GM18858 (cell line): Measurements from ENCODE around the gene TPK1.
"Not testable (repeated sequence)": the region's sequence is repeated elsewhere in the genome, so short reads cannot be mapped to it uniquely, and the experiment has no call there.

ENCODE experiments used
- ATAC-seq: cut with Tn5 transposase; IDR thresholded peaks from one replicate; pipeline ENCODE4 v1.9.1; 2021; ENCODE audit not compliant: unreplicated experiment

TPK1 gene

DNA sequence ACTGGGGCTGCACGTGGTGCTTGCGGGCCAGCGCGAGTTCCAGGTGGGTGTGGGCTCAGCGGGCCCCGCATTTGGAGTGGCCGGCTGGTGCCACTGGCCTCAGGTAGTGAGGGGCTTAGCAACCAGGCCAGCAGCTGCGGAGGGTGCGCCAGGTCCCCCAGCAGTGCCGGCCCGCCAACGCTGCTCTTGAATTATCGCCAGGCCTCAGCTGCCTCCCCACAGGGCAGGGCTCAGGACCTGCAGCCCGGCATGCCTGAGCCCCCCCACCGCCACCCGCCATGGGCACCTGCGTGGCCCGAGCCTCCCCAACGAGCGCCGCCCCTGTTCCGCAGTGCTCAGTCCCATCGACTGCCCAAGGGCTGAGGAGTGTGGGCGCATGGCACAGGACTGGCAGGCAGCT, 185.4 kb downstream of the TPK1 start:
- no peak for ATAC-seq

DNA sequence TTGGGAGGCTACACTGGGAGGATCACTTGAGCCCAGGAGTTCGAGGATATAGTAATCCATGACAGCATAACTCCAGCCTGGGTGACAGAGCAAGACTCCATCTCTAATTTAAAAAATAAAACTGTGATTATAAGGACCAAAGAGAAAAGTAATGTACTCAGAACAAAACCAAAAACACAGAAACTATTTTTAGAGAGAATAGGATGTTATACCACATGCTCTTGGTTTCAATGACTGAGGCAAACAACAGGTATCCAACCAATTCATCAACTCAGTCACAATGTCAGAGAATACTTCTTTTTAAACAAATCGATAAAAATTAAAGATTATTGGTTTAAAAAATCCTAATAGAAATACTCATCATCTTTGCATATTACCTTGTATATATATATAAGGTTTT, 186.7 kb downstream of the TPK1 start:
- ATAC-seq: peak; percentile 52

DNA sequence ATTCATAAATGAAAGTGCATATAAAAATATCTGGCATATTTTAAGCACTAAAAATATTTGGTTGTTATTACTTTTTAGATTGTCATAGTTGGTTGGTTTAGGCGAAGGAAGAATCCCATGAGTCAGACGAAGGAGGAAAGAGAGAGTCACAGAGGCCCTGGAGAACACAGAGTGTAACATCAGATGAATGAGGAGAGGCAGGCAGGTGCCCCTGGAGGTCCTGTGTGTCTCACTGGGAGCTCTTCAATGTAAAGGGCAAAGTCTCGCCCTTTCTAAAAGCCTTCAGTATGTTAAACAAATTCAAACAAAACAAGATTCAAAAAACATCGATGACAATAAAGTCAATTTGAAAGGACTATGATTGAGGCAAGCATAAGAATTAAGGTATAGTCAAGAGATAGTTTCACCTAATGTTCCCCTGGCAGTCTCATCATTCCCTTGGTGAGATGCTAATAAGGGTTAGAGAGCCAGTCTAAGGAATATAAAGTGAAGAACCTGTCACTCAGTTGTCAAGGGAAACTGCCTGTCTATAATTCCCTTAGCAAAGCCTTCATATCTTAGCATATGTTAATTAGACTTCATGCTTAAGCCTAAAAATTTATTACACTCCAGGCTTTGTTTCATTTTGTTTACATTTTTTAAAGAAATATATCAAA, 194.3 kb downstream of the TPK1 start:
- no peak for ATAC-seq

DNA sequence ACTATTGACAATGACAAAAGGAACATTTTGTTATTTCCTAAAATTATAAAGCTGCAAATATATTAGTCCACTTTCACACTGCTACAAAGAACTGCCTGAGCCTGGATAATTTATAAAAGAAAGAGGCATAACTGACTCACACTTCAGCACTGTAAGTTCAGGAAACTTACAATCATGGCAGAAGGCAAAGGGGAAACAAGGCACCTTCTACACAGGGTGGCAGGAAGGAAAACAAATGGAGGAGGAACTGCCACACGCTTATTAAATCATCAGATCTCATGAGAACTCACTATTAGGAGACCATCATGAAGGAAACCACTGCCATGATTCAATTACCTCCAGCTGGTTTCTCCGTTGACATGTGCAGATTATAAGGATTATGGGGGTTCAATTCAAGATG, 203.1 kb downstream of the TPK1 start:
- no peak for ATAC-seq

DNA sequence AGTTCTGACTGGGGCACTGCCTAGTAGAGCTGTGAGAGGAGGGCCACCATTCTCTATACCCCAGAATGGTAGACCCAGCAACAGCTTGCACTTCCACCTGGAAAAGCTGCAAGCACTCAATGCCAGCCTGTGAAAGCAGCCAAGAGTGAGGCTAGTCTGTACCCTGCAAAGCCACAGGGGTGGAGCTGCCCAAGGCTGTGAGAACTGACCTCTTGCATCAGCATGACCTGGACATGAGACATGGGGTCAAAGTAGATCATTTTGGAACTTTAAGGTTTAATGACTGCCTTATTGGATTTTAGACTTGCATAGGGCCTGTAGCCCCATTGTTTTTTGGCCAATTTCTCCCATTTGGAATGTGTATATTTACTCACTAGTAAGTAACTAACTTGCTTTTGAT, 206.3 kb downstream of the TPK1 start:
- ATAC-seq: no peak

DNA sequence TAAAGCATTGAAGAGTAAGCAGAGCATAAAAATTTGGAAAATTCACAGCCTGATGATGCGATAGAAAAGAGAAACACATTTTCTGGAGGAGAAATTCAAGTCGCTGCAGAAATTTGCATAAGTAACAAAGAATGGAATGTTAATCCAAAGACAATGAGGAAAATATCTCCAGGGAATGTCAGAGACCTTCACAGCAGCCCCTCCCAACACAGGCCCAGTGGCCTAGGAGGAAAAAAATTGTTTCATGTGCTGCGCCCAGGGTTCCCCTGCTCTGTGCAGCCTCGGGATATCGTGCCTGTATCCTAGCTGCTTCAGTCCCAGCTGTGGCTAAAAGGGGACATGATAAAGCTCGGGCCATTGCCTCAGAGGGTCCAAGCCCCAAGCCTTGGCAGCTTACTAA, 206.8 kb downstream of the TPK1 start:
- ATAC-seq: no peak

DNA sequence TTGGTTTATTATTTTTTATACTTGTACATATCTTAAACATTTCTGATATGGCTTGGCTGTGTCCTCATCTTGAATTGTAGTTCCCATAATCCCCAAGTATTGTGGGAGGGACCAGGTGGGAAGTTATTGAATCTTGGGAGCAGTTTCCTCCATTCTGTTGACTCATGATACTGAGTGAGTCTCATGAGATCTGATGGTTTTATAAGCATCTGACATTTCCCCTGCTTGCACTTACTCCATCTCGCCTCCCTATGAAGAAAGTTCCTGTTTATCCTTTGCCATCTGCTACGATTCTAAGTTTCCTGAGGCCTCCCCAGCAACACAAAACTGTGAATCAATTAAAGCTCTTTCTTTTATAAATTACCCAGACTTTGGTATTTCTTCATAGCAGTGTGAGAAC, 207.7 kb downstream of the TPK1 start:
- ATAC-seq: no peak

DNA sequence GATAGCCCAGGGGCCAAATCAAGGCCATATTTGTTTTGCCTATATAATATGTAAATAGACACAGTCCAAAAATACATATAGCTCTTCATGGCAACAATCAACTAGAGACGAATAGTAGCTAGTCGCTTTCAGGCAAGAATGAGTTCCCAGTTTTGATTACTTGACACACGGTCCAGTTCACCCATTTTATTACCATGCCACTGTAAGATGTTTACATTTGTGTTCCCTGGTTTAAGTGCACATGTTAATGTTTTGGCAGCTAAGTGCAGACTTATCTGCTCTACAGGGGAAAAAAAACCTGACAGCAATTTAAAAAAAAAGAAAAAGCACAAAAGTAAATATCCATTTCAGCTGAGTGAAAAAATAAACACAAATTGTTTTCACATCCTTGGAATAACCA, 213.1 kb downstream of the TPK1 start:
- no peak for ATAC-seq

DNA sequence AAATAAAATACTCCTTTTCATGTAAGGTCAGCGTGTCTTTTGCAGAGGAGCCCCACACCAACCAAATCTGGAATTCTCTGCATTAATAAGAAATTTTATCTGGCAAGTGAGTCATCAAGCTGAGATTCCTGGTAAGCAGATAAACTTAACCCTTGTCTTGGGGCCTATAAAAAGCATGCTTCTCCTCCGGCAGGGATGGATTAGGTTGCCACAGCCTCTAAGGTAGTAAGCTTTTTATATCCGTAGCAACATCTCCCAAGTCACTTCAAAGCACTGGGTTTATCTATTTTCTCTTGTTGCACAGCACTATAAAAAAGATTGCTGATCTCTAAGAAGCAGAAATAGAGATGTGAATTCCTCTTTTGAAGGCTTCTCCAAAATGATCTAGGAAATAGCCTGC, 229.6 kb downstream of the TPK1 start:
- no peak for ATAC-seq

DNA sequence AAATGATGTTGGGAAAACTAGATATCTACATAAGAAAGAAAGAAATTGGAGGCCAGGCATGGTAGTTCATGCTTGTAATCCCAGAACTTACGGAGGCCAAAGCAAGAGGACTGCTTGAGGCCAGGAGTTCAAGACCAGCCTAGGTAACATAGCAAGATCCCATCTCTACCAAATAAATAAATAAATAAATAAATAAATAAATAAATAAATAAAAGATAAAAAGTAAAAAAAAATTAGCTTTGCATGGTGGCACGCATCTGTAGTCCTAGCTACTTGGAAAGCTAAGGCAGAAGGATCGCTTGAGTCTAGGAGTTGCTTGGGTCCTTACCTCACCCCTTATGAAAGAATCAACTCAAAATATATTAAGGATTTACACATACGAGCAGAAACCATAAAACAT, 238.9 kb downstream of the TPK1 start:
- ATAC-seq: no peak

DNA sequence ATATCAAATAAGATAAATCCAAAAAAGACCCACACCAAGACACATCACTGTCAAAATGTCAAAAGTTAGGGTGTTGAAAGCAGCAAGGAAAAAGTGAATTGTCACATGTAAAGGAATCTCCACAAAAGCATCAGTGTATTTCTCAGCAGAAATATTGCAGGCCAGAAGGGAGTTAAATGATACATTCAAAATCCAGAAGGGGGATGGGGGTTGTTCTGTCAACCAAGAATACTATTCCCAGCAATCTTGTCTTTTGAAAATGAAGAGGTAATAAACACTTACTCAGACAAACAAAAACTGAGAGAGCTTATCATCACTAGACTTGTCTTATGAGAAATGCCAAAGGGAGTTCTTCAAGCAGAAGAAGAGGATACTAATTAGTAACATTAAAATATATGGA, 241.3 kb downstream of the TPK1 start:
- no peak for ATAC-seq

DNA sequence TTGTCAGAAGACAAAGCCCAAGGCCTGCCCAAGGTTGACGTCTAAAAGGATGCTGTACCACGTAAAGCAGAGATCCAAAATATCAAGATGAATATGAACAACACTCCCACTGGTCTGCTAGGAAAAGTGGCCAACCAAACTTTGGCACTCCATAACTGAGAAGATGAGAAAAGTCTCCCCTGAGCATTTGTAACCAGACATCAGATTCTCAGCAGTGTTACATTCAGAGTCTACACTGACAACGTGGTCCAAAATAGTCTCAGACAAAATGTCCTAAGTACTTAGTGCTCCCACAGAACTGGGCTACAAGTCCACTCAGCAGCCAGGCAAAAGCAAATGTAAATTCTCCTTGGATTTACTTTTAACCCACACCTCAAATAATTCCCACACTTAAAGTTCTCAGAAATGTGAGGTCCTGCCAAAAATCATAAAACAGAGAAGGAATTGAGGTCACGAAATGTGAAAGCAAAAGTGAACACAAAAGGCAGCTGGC, 247.2 kb downstream of the TPK1 start:
- ATAC-seq: no peak

DNA sequence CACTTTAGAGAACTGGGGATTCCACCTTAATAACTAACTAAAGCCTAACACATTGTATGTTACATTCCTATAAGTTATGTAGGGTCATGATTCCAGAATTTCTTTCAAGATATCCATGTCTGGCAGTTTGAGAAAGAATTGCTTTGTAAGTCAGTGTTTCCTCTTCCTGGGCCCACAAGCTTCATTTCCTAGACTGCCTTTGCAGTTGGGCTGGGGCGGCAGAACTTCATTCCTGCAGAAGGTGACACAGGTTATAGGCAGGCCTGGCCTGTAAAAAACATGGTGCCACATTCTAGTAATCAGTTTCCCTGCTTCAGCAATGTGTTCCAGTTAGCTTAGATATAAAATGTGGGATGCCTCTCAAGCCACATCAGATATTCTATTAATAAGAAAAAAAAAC, 248.2 kb downstream of the TPK1 start:
- ATAC-seq: no peak

DNA sequence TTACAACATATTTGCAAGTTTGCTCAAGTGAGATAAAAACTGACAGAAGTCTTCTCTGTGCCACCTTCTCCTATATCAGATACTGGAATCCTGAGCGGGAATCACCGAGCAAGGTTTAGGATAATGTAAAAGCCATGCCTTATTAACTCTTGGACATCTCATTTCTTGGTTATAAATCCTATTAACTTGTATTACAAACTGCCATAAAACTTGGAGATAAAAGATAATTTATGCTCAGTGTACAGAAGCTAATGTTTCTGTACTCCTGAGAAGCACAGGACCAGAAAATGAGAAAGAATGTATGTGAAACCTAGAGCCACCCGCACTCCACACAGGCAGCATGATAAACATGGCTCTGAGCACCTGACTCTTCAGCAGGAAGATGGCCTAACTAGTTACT, 251.1 kb downstream of the TPK1 start:
- ATAC-seq: no peak

DNA sequence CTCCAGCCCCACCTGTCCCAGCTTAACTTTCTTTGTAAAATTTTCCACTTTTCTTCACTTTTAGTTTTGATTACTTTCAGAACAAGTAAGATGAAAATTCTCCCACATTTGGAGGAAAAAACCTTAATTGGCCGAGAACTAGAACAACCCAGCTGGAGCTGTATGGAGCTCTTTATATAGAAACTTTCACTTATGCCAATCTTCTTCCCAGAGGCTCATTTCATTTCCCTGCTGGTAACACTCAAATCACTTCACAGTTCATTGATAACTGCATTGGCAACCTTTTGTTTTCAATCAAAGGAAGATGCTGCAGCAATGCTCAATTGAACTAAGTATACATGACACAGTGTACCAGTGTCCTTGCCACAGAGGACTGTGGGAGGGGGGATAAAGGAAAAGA, 256.2 kb downstream of the TPK1 start:
- no peak for ATAC-seq

DNA sequence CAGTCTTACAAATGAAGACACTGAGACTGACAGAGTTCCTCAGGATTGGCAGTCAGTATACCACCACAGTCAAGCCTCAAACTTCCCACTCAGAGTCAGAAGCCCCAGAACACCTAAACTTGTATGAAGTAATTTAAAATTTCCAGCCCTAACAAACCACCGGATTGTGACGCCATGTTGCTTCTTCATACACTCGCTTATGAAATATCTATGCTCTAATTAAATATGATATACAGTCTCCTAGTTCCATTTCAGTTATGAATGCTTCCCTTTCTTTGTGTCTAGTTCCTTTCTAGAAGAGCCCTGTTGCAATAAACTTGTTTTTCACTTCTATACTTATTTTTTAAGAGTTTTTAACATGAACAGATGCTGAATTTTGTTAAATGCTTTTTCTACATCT, 260.4 kb downstream of the TPK1 start:
- ATAC-seq: no peak

DNA sequence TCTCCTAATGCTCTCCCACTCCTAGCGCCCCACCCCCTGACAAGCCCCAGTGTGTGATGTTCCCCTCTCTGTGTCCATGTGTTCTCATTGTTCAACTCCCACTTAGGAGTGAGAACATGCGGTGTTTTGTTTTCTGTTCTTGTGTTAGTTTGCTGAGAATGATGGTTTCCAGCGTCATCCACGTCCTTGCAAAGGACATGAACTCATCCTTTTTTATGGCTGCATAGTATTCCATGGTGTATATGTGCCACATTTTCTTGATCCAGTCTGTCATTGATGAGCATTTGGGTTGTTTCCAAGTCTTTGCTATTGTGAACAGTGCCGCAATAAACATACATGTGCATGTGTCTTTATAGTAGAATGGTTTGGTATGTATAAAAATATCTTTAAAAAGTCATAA, 261.1 kb downstream of the TPK1 start:
- ATAC-seq: not testable (repeated sequence)

DNA sequence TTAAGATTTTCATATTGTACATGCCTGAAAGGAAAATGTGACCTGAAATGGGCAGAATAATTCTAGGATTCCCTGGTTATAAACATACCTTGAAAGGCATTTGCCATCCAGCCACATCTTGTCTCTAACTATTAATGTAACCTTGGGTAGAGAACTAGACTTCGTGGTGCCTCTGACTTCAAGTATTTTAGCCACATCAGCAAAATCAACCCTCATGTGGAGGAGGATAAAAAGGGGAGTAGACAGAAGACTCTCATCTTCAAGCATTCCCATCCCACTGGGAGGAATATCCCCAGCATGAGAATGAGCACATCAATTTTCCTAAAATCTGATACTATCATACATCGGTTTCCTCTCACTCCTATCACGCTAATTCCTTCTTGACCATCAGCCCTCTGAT, 267.6 kb downstream of the TPK1 start:
- no peak for ATAC-seq

DNA sequence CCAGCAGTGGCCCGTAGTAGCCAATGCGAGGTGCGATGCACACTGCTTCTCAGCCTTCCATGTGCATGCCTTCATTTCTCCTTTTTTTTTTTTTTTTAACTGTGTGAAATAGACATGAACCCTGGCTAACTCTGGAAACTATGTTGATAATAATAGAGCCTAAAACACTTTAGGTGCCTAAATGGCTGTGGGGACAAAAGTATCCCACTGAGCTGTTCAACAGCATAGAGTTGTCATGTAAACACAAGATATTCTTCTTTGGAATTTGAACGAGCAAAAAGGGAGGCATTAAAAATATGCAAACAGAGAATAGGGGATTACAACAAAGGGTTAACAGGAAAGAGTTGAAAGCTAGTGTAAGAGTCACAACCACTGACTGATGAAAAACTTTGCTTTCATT, 270.3 kb downstream of the TPK1 start:
- no peak for ATAC-seq

DNA sequence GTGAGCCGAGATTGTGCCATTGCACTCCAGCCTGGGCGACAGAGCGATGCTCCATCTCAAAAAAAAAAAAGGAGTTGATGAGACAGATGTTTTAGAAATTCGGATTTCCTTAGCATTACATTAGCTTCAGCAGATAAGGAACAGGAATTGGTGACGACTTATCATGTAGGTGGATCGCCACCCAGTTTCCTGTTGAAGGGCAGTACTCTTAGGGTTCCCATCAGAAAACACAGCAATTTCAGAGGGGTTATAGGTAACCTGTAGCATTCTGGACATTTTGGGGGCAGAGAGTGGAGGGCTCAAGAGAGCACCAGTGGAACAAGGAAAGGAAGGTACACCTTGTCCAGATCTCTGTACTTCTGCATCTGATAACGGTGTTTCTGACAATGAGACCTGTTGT, 286.0 kb downstream of the TPK1 start:
- ATAC-seq: no peak

DNA sequence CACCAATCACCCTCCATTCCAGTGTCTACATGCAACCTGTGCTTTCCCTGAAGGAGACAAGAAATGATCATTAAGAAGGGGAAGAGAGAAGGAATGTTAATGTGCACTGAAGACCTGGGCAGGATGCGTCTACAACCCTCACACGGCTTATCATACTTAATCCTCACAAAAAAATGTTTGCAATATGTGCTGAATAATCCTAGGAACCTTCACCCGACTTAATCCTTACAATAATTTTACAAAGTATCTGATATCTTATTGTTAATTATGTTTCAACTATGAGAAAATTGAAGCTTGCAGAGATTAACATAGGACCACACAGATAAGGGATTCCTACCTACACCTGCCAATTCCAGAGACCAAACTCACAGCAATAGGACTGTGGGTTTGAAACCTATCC, 287.3 kb downstream of the TPK1 start:
- ATAC-seq: no peak

DNA sequence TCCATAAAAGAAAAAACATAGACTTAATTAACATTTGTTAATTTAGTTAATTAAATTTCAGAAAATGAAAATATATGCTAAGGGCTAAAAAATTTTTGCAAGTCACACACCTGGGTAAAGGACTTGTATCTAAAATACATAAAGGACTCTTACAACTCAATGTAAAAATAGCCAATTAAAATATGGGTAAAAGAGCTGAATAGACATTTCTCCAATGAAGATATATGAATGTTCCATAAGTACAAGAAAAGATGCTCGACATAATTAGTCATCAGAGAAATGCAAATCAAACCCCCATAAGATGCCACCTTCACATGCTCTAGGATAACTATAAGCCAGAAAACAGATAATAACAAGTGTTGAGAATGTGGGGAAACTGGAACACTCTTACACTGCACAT, 288.0 kb downstream of the TPK1 start:
- no peak for ATAC-seq

DNA sequence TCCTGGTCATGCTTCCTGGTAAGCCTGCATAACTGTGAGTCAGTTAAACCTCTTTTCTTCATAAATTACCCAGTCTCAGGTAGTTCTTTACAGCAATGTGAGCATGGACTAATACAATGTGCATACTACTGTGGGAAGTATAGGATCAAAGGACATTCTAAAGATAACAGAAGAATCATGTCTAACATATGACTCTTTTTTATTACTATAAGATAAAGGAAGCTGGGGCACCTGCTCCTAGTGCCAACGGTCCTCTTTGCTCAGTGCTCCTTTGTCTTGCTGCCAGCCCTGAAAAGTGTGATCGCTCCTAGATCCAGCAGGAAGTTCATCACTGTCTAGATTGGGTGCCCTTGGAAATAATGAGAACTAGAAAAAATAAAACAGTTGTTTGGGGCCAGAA, 289.1 kb downstream of the TPK1 start:
- ATAC-seq: no peak

DNA sequence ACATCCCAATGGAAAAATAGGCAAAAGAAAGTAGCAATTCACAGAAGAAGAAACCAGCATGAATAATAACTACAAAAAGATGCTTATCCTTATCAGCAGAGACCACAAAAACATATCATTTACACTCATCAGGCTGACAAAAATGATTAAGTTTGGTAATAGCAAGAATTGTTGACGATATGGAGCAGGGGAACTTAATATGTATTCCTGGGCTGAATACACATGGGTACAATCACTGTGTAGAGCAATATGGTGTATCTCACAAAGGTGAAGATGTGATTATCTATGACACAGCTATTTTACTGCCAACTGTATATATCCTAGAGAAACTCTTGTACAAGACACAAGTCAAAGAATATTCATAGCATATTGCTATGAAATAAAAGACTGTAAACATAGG, 290.5 kb downstream of the TPK1 start:
- no peak for ATAC-seq
